NCI-H2081 (cell line): ENCODE measurements around the gene RNF212B.
A peak's percentile ranks its signal among the peaks of the same experiment; 100 is the strongest.

Experiments
- DNase-seq, 2 experiments: peaks; one replicate each; lab custom pipeline; 2025; lab: John Stamatoyannopoulos, UW

Gene RNF212B

DNA sequence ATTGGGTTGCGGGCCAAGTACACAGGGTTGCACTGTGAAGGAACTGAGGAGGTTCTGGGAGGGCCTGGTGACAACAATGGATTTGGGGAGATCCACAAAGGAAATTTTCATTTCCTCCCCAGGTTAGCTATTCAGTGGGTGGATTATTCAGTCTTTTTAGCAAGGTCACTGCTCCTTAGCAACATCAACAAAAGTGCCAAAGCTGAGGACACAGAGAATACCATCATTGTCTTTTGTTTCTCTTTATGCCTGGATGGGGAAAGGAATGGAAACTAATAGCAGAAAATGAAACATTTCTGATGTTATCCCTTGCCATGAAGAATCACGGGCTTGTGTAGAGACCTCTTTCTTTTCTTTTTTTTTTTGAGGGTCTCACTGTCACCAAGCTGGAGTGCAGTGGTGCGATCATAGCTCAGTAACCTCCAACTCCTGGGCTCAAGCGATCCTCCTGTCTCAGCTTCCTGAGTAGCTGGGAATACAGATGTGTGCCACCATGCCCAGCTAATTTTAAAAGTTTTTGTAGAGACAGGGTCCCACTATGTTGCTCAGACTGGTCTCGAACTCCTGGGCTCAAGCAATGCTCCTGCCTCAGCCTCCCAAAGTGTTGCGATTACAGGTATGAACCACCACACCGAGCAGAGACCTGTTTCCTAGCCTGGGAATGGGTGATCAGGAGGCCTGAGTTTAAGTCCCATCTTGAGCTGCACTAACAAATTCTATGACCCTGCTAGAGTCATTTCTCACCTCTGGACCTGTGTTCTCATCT is 58.5 kb downstream of the RNF212B start:
- no peak for DNase-seq

DNA sequence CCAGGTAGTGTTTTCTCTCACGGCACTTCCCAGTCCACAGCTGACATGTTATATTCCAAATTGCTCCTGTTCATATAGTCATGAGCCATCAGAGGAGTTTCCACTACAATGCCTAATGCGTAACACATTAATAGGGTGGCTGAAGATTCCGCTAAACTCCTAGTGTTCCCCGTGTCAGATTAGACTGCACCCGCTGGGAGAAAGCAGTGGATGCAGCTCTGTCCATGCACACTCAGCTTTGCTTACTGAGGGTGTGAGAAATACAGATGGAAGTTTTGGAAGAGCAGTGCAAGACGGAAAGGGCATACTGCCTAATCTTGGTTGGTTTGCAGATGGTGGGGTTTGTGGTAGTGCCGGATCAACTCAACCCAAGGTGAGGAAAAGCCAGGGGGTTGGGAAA is 59.4 kb downstream of the RNF212B start:
- no peak for DNase-seq

DNA sequence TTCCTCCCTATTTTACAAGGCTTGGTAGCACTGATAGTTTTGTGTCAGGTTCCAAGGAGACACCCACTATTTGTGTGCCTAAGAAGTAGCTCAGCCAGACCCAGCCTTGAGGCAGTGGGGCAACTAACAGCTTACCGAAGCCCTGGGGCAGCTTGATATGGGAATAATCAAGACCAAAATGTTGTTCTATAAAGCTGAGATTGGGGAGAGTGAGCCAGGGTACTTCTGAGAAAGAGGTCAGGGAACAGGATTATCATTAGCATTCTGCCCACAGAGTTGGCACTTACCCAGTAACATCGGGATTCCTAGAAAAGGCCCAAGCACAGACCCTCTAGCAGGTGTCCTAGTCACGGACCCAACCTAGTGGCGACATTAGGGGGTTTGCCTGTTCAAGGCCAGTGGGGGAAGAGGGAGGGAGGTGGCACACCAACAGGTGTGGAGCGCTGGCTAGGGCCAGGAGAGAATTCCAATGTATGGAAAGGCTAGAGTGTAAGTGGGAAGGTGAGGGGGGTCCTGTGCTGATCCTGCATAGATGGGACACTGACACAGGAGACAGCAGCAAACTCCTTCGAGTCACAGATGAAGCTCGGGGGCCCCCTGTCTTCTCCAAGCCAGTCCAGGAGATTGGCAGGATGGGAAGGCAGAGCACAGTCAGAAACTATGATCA is 60.0 kb downstream of the RNF212B start:
- DNase-seq: no peak

DNA sequence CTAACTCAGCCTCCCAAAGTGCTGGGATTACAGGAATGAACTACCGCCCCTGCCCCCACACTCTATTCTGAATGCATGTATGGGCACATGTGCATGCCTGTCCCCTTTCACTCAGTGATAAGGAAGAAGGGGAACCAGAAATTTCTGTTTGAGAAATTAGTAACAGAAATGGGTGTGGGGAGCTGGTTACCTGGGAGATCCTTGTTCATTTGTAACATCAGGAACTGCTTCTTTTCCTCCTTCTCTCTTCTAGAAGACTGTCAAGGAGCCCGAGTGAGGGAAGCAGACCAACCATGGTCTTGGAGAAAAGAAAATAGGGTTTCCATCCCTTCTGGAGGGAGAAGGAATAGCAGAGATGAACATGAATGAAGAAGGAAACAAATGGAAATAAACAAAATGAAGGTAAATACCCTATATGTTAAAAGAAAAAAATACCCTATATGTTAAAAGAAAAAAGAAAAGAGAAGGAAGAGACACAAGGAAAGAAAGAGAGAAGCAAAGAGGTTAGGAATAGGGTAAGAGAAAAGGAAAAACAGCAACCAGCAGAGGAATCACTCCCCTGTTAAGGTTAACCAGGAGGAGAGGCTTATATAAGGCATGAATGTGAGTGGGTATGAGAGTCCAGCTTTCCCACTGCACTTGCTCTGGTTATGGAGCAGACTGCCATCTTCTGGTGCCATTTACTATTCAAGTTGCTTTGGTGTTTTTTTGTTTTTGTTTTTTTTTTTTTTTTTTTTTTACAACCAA is 61.6 kb downstream of the RNF212B start:
- peak; percentile 20 to 58 for DNase-seq

DNA sequence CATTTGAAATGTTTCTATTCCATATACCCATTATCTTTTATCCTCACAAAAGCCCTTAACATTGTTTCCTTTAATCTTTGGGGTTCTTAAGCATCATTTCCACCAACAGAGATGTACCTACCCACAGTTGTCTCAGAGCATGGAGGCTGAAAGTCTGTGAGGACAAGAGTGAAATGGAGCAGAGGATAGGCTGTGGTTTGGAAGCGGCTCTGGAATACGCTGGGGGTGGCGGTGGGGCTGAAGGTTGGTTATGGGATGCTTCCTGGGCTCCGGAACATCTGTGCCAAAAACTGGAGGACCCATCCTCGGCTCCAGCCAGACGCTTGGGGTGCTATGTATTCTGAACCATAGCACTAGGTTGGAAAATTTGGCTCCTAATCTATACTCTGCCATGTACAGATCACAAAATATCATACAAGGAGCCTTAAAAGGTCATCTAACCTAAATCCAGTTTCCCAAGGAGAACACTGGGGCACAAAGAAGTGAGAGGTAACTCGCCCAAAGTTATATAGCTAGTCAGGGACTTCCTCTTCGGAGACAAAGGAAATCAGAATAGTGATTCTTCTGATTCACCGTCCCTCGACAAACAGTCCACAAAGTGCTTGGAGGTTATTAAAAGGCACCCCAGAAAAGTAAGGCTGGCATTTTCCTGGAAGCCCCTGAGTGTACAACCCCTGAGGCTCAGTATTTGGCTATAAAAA is 62.4 kb downstream of the RNF212B start:
- DNase-seq: no peak

DNA sequence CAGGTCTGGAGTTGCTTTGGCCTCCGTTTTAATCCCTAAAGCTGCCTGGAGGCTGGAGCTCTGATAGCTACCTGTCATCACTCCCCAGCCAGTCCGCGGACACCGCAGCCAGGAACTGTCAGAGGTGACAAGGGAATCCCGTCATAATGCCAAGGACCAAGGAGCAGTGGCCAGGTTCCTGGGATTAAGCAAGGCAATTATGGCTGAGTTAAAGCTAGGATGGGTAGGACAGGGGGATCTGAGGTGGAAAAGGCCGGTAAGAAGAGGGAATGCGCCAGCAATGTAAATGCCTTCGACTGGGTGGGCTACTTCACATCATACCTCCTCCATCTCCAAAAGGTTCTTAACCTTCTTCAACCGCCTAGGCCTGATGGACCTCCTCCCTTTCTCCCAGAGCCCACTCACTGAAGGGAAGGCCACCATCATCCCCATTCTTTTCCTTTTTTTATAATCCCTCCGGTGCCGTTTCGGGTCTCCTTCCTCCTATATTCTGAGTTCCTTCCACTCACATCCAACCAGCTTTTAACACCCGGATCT is 63.0 kb downstream of the RNF212B start:
- peak; percentile 2 to 30 for DNase-seq

DNA sequence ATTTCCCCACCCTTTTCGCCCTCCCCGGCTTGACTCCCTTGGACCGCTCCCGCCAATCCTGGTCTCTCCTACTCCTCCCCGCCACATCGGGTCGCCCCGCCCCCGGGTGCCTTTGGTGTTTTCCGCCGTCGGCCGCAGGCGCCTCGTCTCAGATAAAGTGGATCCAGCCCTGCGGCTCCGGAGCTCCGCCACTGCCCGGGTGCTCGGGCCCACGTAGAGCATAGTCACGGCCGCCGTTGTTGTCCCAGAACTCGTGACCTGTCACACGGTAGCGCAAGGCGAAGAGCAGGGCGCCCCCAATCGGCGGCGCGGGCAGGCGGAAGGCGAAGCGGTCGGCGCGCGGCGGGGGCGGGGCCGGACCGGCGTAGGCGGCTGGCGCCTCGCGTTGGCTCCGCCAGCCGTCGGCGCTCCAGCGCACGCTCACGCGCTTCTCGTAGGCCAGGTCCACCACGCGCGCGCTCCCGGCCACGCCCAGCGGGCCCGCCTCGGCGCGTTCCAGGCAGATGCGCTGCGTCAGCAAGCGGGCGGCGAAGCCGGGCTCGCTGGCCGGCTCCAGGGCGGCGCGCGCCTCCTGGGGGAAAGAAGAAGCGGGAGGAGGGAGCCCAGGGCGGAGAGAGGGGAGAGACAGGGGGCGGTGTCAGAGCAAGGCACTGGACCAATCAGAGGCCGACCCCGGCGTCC is 63.7 kb downstream of the RNF212B start:
- DNase-seq: peak; percentile 97 to 98

DNA sequence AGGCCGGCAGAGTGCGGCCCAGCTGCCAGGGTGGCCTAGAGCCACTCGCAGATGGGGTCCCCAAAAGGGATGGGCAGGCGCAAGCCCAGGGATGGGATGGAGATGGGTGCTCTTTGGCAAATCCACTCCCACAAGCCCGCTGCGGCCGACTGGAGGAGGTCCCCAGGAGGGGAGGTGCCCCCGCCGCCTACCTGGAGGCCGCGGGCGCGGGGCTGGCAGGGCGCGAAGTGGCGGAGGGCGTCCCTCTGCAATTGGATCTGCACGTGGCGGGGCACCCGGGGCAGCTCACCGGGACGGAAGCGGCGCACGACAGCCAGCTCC is 64.2 kb downstream of the RNF212B start:
- no peak for DNase-seq

DNA sequence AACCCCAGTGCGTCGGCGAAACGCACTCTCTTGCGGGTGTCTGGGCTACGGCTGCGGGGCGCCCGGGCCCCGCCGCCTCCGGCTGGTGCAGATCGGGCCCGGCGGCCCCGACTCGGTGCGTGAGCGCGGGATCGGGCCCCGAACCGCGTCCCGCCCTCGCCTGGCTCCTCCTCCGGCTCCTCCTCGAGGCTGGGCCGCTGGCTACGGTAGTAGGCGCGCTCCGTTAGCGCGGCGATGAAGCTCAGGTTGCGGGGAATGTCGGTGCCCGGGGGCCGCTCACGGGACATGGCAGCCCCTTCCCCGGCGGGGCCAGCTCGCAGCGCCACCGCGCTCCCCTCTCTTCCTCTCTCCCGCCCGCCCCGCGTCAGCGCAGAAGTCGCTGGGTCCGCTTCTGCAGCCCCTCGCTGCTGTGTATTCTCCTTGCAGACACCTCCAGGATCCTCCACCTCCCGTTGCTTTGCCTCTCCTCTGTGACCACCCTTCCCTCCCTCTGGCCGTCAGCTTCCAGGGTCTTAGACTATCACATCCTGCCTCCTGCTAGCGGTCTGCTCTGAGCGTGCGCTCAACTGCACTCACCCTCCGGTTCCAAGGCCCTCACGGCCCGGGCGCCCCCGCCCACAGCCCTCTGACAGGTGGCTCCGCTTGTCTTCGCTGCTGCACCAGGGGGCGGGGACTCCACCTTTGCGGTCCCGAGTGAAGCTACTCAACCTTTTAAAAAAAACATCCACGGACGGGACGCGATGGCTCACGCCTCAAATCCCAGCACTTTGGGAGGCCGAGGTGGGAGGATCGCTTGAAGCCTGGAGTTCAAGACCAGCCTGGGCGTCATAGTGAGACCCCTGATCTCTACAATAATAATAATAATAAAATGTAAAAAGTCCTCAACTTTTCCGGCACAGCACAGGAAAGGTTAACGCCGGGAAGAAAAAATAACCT is 64.8 kb downstream of the RNF212B start, which contains the start of gene PPP1R3E:
Gene PPP1R3E, minus strand, starts transcription at position 570 of the 936 bp plus-strand sequence. Its CDS starts 283 bp downstream, at position 287.
- peak; percentile 59 to 81 for DNase-seq

DNA sequence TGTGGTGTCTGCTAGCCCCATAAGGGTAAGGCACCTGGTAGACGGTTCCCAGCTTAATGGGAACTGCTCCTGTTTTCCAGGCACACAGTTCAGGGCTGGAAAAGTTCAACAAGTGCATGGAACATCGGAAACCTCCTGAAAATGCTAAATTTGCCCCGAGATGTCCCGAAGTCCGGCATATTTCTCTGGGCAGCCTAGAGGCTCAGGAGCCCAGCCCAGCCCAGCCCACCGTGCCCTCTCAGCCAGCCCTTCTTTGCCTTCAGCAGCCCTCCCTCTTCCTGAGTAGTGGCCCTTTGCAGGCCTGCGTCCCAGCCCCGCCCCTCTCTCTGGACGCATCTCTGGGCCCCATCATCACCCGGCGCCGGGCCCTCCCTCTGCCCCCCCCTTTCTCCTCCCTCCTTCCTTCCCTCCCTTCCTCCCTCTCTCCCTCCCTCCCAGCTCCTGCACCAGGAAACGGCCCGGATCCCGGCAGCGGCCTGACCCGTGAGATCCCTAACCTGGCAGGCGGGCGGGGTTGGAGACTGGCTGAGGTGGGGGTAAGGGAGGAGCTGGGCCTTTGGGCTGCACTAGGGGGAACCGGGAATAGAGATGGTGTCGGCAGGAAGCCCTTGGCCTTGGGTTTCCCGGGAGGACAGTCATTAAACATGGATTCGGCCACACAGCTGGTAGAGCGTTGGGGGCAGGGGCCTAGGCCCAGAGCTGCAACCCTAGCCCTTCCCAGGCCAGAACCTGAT is 68.8 kb downstream of the RNF212B start, which contains the start of gene BCL2L2:
Gene BCL2L2, plus strand, starts transcription at position 422 of the 734 bp plus-strand sequence. CDS start 935 bp downstream, outside the sequence.
- peak; percentile 88 for DNase-seq

DNA sequence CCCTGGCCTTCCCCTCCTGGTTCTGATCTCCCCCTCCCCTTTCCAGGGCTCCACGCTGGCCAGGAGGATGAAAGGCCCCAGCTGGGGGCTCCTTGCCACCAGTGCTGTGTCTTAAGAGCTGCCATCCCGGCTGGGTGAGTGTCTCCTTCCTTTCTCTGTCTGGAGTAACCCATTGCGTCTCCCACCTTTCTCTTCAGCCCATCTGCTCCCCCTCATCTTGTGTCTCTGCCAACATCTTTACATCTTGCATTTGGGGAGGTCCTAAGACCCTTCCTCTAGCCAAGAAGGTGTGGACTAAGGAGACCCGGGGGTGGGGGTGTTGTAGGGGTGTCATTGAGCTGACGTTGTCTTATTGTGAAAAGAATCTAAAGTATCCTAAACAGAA is 69.4 kb downstream of the RNF212B start:
- no peak for DNase-seq

DNA sequence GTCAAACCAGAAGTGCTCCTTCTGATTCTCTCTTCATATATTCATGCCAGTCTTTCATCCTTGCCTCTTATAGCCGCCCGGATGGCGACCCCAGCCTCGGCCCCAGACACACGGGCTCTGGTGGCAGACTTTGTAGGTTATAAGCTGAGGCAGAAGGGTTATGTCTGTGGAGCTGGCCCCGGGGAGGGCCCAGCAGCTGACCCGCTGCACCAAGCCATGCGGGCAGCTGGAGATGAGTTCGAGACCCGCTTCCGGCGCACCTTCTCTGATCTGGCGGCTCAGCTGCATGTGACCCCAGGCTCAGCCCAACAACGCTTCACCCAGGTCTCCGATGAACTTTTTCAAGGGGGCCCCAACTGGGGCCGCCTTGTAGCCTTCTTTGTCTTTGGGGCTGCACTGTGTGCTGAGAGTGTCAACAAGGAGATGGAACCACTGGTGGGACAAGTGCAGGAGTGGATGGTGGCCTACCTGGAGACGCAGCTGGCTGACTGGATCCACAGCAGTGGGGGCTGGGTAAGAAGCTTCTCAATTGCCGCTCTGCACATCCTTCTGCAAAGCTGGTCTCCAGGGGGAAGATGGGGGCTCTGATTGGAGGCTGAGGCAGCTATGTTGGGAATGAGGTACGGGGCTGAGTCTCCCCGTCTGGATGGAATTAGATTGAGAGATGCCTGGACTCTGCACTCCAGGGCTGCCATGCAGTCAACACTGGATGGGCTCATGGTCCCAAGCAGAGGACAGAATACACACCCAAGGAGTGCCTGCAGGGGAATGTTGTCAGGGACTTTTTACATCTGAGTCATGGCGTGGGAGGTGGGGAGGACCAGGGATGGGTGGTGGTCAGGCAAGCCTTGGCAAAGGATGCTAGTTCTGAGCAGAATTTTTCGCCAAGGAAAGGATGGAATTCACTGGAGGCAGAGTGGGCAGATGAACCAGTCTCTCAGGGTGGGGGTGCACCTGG is 70.2 kb downstream of the RNF212B start:
- DNase-seq: no peak

DNA sequence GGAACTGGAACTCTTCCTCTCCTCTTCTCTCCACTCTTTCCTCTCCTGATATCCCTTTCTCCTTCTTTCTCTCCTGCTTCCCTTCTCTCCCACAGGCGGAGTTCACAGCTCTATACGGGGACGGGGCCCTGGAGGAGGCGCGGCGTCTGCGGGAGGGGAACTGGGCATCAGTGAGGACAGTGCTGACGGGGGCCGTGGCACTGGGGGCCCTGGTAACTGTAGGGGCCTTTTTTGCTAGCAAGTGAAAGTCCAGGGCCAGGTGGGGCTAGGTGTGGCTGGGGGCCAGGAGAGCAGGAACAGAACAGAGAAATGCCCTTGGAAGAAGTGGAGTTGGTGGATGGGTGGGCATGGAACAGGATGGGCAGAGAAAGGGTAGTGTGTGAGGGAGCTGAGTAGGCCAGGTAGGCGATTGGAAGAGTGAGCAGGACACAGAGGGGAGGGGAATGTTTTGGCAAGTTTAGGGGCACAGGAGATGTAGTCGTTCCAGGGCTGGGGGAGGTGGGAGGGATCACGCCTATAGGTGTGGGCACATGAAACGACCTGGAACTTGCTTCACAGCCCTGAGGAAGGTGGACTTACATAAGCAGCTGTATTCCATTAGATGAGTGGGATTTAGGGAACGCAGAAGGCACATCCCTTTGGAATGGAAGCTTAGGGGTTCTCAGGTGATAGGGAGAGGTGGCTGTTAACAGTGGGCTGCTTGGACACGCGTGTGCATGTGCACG is 71.1 kb downstream of the RNF212B start:
- no peak for DNase-seq

DNA sequence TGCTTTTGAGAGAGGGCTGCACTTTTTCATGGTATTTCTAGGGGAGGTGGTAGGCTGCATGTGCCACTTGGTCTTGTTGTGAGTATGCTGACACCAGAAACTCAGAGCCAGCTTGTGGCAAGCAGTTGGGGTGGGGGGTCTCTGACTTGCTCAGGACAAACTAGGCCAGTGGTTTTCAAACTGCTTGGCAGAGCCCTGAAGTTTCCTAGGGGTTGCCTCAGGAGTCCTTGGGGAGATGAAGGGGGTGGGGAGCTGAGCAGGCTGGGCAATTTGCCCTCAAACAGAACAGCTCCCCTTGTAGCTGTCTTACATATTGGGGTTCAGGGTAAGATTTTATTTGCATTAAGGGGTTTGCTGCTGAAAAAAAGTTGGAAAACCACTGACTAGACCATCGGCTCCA is 72.8 kb downstream of the RNF212B start:
- no peak for DNase-seq

DNA sequence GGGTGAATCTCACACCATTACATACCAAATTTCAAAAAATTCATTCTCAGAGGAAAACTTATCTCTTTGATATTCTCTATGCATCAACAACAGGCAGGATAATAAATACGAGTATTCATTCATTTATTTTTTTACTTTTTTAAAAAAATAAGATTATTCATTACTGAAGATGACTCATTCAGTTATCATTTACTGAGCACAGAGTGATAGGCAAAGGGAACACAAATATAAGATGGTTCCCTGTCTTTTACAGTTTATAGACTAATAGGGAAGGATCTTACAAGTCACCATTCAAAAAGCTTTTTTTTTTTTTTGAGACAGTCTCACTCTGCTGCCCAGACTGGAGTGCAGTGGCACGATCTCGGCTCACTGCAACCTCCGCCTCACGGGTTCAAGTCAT is 78.6 kb downstream of the RNF212B start:
- no peak for DNase-seq

DNA sequence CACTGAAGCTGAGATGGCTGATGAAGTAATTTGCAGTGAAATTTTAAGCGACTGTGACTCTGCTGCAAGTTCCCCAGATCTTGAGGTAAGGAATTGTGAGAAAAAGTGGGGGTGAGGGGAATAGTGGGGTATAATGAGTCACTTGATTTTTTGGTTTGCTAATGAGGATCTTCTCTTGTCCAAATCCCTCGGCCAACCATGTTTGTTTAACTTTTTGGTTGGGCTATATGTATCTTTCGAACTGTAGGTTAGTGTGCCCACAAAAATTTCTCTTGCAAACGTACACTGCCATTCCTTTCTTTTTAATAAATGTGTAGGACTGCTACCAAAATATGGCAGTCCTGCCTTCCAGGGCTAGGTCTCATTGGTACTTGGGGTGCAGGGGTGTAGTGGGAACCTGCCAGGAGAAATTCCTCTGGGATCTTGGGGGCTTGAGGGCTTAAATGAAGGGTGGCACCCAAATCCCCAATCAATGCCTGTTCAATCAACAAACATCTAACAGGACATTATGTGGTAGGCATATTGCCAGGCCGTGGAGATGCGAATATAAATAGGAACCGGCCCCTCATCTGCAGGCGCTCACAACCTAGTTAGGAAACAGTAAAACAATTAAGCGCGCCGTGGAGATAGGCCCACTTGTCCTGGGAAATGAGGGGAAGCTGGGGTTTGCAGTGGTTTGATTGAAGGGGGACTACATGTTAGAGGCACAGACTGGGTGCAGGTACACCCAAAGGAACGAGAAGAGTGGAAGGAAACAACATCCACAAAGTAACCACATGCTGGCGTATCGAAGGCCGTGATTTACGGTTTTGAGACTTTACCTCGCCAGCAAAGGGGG is 82.2 kb downstream of the RNF212B start:
- DNase-seq: no peak
